ENCODE results near the gene UNKL.

The UNKL gene

GRCh38 chr16:1325261-1325660, 89.2 kb downstream of the UNKL start:
- no peak for TF ChIP-seq FOXP2 (optimal IDR thresholded peaks at IDR 0.05; ENCODE audit: borderline replicate concordance, extremely low read depth, extremely low read length, insufficient read depth)

- TF ChIP-seq FOXP2 (optimal IDR thresholded peaks at IDR 0.05; ENCODE audit: borderline replicate concordance, extremely low read depth, extremely low read length, insufficient read depth) (no peak), REST (IDR thresholded peaks at IDR 0.05; ENCODE audit: insufficient read depth in 1 of 2, low read depth in 2 of 2, low read length in 2 of 2) (no peak), SIN3A (IDR thresholded peaks at IDR 0.05; ENCODE audit: borderline replicate concordance, insufficient read depth, low read length) (no peak), POLR2AphosphoS5 (IDR thresholded peaks at IDR 0.05; ENCODE audit: low read depth, low read length) (no peak), TAF1 (IDR thresholded peaks at IDR 0.05; ENCODE audit: borderline replicate concordance, insufficient read depth, low read length) (no peak)
Observed at GRCh38 chr16:1324286-1324826, 90.1 kb downstream of the UNKL start.

- TF ChIP-seq POLR2AphosphoS5 (IDR thresholded peaks at IDR 0.05; ENCODE audit: low read depth, low read length) = peak; percentile 6; the same call in 1 of the 2 replicates
- no peak for TF ChIP-seq REST (IDR thresholded peaks at IDR 0.05; ENCODE audit: insufficient read depth in 1 of 2, low read depth in 2 of 2, low read length in 2 of 2)
- TF ChIP-seq TAF1 (IDR thresholded peaks at IDR 0.05; ENCODE audit: borderline replicate concordance, insufficient read depth, low read length) = no peak
- TF ChIP-seq SIN3A (IDR thresholded peaks at IDR 0.05; ENCODE audit: borderline replicate concordance, insufficient read depth, low read length) = no peak
- no peak for TF ChIP-seq FOXP2 (optimal IDR thresholded peaks at IDR 0.05; ENCODE audit: borderline replicate concordance, extremely low read depth, extremely low read length, insufficient read depth)
Observed at GRCh38 chr16:1323296-1324239, 90.9 kb downstream of the UNKL start.

- no peak for TF ChIP-seq SIN3A (IDR thresholded peaks at IDR 0.05; ENCODE audit: borderline replicate concordance, insufficient read depth, low read length)
- no peak for TF ChIP-seq TAF1 (IDR thresholded peaks at IDR 0.05; ENCODE audit: borderline replicate concordance, insufficient read depth, low read length)
- no peak for TF ChIP-seq REST (IDR thresholded peaks at IDR 0.05; ENCODE audit: insufficient read depth in 1 of 2, low read depth in 2 of 2, low read length in 2 of 2)
- no peak for TF ChIP-seq FOXP2 (optimal IDR thresholded peaks at IDR 0.05; ENCODE audit: borderline replicate concordance, extremely low read depth, extremely low read length, insufficient read depth)
- TF ChIP-seq POLR2AphosphoS5 (IDR thresholded peaks at IDR 0.05; ENCODE audit: low read depth, low read length) = no peak
Observed at GRCh38 chr16:1322407-1322806, 92.1 kb downstream of the UNKL start.

- TF ChIP-seq SIN3A (IDR thresholded peaks at IDR 0.05; ENCODE audit: borderline replicate concordance, insufficient read depth, low read length) (no peak), POLR2AphosphoS5 (IDR thresholded peaks at IDR 0.05; ENCODE audit: low read depth, low read length) (no peak), TAF1 (IDR thresholded peaks at IDR 0.05; ENCODE audit: borderline replicate concordance, insufficient read depth, low read length) (no peak), REST (IDR thresholded peaks at IDR 0.05; ENCODE audit: insufficient read depth in 1 of 2, low read depth in 2 of 2, low read length in 2 of 2) (no peak), FOXP2 (optimal IDR thresholded peaks at IDR 0.05; ENCODE audit: borderline replicate concordance, extremely low read depth, extremely low read length, insufficient read depth) (no peak)
Observed at GRCh38 chr16:1320658-1321240, 93.8 kb downstream of the UNKL start.
